ENCODE measurements around the gene PIK3R5.

The PIK3R5 gene

DNA sequence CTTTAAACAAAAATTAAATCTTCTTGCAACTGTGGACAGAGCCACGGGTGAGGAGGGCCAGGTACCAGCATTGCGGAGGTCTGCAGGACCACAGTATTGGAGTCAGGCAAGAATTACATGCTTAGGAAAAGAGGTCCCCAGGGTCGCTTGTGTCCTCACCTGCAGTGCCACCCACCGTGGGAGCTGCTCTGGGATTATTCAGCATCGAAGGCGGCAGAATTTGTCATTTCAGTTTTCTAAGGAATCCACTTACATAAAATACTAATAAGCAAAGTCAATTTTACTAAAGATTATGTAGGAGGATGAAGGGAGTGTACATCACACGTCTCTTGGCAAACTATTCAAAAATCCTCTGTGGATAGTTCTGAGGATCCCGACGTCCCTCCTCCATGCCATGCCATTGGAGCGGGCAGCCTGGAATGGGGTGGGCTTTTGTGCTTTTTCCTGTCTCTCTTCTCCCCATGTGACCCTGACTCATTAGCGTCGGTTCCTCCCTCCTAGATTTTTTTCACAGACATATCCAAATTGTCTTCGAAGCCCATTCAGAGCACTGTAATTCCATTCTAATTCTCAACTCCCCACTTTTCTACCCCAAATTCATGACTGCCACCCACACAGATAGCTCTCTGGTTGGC, 95.0 kb downstream of the PIK3R5 start:
- in situ Hi-C loops (cut with HindIII; ENCODE audit: low pct_unique_long_range_greater_than_20kb, low sequenced_read_pairs), result no loop called here
- no peak for TF ChIP-seq JUND (IDR thresholded peaks at IDR 0.05; ENCODE audit: low read depth)

DNA sequence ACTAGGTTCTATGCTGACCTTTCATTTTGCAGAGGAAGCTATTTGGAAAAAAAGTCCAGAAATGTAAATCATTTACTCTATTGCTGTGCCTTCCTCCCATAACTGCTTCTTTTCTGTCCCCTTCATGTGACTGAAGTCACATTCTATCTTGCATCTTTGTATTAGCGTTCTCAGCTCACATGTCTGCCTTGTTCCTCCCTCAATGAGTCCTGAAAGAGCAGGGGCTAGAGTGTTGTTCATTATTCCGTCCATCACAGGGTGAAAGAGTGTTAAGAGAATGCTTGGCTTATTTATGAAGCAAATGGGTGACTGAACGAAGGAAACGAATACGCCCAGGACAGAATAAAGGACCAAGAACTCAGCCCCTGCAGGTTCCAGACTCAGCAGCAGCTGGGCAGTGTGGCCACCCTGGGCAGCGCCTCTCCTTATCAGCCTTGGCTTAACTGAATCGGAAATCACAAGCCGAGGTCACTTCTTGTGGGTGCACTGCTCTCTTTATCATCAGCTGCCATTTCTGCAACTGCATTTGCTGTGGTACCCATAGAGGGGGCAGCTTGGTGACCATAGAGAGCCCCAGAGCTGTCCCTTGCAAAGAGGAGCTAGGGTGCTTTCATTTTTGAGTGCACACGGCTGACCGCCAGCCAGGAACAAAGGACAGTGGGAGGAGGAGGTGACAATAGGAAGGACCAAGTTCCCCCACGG, 96.2 kb downstream of the PIK3R5 start:
- no peak for TF ChIP-seq JUND (IDR thresholded peaks at IDR 0.05; ENCODE audit: low read depth)
- in situ Hi-C loops (cut with HindIII; ENCODE audit: low pct_unique_long_range_greater_than_20kb, low sequenced_read_pairs), result no loop called here
- DNase-seq (ENCODE audit: low read depth in 1 of 2, low spot score in 1 of 2), result no peak

More for the DNA sequence above, 95.0 kb downstream of the PIK3R5 start:
- no peak for DNase-seq (ENCODE audit: low read depth in 1 of 2, low spot score in 1 of 2)

DNA sequence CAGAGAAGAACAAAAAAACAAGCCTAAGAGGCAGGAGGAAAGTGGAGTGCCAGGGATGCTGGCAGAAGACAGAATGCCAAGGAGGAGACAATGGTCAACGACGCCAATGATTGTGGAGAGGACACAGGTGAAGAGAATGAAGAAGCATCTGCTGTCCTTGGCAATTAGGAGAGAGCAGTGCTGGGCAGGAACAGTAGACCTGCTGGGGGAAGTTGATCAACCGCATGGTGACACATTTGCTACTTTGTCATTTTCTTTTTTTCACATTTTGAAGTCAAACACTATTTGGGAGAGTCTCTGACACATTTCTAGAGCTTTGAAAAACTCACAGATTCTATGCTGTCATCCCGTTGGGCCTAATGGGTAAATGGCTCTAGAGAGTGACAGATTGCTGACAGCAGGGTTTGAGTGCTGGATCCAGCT, 97.0 kb downstream of the PIK3R5 start:
- TF ChIP-seq JUND (IDR thresholded peaks at IDR 0.05; ENCODE audit: low read depth), result no peak
- in situ Hi-C loops (cut with HindIII; ENCODE audit: low pct_unique_long_range_greater_than_20kb, low sequenced_read_pairs), result no loop called here
- DNase-seq (ENCODE audit: low read depth in 1 of 2, low spot score in 1 of 2), result no peak

DNA sequence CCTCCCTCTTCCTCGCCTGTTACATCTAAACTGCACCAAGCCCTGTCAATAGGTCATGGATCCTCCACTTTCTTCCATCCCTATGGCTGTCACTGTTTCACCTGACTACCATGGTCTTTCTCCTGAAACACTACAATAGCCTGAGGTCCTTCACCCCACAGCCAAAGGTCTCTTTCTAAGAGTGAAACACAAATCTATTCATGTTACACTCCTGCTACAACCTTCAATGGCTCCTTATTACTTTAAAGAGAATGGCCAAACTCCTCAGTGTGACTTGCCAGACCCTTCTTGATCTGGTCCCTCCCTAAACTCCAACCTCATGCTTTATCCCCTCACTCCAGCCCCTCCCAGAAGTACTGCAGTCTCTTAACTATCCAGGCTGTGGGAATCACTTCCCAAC, 97.4 kb downstream of the PIK3R5 start:
- TF ChIP-seq JUND (IDR thresholded peaks at IDR 0.05; ENCODE audit: low read depth), result no peak
- in situ Hi-C loops (cut with HindIII; ENCODE audit: low pct_unique_long_range_greater_than_20kb, low sequenced_read_pairs), result no loop called here
- no peak for DNase-seq (ENCODE audit: low read depth in 1 of 2, low spot score in 1 of 2)

DNA sequence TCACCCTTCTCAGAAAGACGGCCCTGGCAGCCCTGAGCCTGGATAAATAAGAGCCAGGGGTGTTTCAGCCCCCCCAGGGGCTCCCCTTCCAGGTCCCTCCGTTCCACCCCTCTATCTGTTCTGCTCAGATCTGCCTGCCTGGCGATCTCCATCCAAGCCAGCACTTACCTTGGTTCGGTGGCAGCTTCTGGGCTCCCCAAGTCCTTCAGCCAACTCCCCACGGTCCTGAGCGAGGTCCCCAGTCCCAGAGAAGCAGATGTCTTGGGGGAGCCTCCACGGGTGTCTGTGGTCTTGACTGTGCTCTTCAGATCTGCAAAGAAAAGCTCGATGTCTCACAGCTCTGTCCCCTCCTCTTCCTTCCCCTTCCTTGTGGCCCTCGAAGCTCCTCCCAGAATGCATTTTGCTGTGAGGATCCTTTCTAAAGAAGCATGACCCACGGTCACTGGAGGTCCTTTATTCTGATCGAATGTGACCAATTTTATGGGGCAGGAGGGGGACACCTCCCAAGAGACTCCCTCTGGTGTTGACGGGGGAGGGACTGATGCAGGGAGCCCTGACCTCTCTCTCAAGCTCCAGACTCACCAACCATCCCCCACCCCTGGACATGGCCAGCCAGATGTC, 98.0 kb downstream of the PIK3R5 start, which contains the start of gene PIK3R6:
Gene PIK3R6 (minus strand): TSS at position 314 of the 621 bp plus-strand sequence. CDS start 17,880 bp downstream, outside the sequence.
- in situ Hi-C loops (cut with HindIII; ENCODE audit: low pct_unique_long_range_greater_than_20kb, low sequenced_read_pairs), result no loop called here
- no peak for DNase-seq (ENCODE audit: low read depth in 1 of 2, low spot score in 1 of 2)

DNA sequence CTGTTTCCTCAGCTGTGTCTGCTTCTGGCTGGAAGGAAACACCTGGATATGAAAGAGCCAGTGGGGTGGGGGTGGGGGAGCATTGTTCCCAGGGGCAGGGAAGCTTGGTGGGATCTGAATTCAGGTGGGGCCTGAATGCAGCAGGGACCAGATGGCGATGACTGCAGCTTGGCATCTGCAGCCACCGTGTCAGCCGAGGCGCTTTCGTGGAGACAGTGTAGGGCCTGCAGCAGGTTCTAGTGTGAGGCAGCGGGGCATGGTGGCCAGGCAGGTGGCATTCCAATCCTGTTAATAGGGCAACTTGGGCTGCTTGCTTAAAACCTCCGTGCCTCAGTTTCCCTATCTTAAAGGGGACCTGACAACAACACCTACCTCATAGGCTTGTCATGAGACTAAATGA, 99.7 kb downstream of the PIK3R5 start:
- in situ Hi-C loops (cut with HindIII; ENCODE audit: low pct_unique_long_range_greater_than_20kb, low sequenced_read_pairs), result no loop called here
- no peak for DNase-seq (ENCODE audit: low read depth in 1 of 2, low spot score in 1 of 2)
- TF ChIP-seq JUND (IDR thresholded peaks at IDR 0.05; ENCODE audit: low read depth), result no peak

More for the DNA sequence above, 98.0 kb downstream of the PIK3R5 start, which contains the start of gene PIK3R6:
- TF ChIP-seq JUND (IDR thresholded peaks at IDR 0.05; ENCODE audit: low read depth), result no peak

- no peak for TF ChIP-seq JUND (IDR thresholded peaks at IDR 0.05; ENCODE audit: low read depth)
- in situ Hi-C loops (cut with HindIII; ENCODE audit: low pct_unique_long_range_greater_than_20kb, low sequenced_read_pairs), result no loop called here
- DNase-seq (ENCODE audit: low read depth in 1 of 2, low spot score in 1 of 2), result no peak
These were observed 100.1 kb downstream of the PIK3R5 start for GRCh38 chr17:8865385-8865784.

DNA sequence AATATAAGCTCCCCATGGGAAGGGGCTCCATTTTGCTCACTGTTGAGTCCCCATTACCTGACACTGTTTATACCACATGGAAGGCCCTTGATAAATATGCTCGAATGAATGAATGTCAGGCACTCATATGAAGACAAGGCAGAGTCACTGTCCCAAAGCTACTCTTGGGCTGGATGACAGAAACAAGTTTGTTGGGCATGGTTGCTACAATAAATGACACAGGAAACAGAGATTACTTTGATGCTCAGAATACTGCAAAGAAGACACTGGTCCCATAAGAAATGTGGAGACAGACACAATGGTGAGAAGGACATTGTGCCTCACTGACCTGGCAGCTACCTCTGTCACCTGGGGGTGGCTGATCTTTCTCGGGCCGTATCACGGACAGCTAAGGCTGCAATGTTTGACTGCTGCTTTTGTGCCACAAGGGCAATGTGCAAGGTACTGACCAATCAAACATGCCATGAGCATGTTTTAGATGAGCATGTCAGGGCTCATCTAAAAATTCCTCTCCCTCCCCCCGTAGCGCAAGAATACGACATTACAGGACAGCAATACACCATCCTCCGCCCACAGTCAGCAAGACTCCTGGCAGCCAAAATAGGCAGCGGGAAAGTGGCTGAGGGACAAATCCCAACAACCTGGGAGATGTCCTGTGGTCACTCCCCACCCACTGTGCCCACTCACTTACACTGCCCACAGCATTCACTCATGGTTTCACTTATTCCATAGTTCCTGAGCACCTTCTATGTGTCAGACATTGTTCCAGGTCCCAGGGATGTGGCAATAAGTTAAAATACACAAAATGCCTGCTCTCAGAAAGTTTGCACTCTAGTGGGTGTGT, 103.1 kb downstream of the PIK3R5 start:
- DNase-seq (ENCODE audit: low read depth in 1 of 2, low spot score in 1 of 2), result no peak
- in situ Hi-C loops (cut with HindIII; ENCODE audit: low pct_unique_long_range_greater_than_20kb, low sequenced_read_pairs), result no loop called here
- no peak for TF ChIP-seq JUND (IDR thresholded peaks at IDR 0.05; ENCODE audit: low read depth)

DNA sequence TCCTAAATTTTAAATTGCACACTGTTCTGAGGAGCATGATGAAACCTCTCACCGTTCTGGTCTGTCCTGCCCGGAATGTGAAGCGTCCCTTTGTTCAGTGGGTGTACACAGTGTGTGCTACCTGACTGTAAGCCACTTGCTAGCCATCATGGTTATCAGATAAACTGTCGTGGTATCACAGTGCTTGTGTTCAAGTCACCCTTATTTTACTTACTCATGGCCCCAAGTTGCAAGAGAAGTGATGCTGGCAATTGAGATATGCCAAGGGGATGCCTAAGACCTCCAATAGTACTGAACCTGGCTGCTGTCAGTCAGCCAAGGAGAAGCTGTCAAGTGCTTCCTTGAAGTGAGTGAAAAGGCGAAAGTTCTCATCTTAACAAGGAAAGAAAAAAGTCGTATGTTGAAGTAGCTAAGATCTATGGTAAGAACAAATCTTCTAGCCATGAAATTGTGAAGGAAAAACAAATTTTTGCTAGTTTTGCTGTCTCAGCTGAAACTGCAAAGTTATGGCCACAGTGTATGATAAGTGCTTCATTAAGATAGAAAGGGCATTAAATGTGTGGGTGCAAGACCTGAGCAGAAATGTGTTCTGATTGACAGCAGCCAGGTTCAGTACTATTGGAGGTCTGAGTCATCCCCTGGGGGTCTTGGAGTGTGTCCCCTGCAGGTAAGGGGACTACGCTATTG, 103.9 kb downstream of the PIK3R5 start:
- no peak for TF ChIP-seq JUND (IDR thresholded peaks at IDR 0.05; ENCODE audit: low read depth)
- in situ Hi-C loops (cut with HindIII; ENCODE audit: low pct_unique_long_range_greater_than_20kb, low sequenced_read_pairs), result no loop called here
- no peak for DNase-seq (ENCODE audit: low read depth in 1 of 2, low spot score in 1 of 2)

- in situ Hi-C loops (cut with HindIII; ENCODE audit: low pct_unique_long_range_greater_than_20kb, low sequenced_read_pairs), result no loop called here
- no peak for DNase-seq (ENCODE audit: low read depth in 1 of 2, low spot score in 1 of 2)
These were observed 105.6 kb downstream of the PIK3R5 start for GRCh38 chr17:8859804-8860430.

DNA sequence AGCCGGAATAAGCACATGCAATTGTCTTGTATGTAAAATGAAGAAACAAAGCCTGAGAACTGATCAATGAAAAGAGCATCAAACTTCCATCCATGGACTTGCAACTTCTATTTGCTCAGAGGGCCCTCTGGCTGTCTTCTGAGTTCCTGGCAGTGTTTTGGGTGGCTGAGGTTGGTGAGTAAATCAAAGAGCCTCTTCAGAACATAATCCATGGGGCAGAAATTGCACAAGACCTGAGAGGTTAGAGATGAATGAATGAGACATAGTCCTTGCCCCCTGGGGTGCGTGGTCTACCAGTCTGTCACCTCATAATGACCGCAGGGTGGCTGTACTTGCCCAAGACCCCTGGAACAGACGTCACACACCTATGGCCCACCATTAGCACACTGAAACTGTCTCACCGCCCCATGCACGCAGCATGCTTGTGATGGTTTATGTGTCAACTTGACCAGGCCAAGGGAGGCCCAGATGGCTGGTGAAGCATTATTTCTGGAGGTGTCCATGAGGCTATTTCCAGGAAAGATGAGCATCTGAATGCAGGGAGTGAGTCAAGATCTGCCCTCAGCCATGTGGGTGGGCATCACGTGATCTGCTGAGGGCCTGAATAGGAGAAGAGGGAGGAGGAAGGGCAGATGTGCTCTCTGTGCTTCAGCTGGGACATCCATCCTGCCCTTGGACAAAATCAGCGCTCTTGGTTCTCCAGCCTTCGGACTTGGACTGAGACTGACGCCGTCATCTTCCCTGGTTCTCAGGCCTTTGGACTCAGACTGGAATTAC, 106.3 kb downstream of the PIK3R5 start:
- TF ChIP-seq JUND (IDR thresholded peaks at IDR 0.05; ENCODE audit: low read depth), result no peak
- in situ Hi-C loops (cut with HindIII; ENCODE audit: low pct_unique_long_range_greater_than_20kb, low sequenced_read_pairs), result no loop called here

More at GRCh38 chr17:8859804-8860430, 105.6 kb downstream of the PIK3R5 start:
- TF ChIP-seq JUND (IDR thresholded peaks at IDR 0.05; ENCODE audit: low read depth), result no peak

More for the DNA sequence above, 106.3 kb downstream of the PIK3R5 start:
- no peak for DNase-seq (ENCODE audit: low read depth in 1 of 2, low spot score in 1 of 2)

Measured in T47D (cell line).